ENCODE data around the gene ANKRD12. TPM values are rescaled to one million over a fixed set of nuclear protein-coding genes. Genes with fewer than 3 reads are reported as not detected.
A peak's percentile ranks its signal among the peaks of the same experiment; 100 is the strongest.

Gene ANKRD12
- total and polyA plus RNA-seq, 4 experiments from 2014 or later, result 10.7 to 280 (median 201) TPM

GRCh38 chr18:9113468-9114149 lies 23.0 kb upstream of the ANKRD12 start:
- H3K9me3 ChIP-seq (ENCODE audit: control insufficient read depth in 1 of 2, low read length in 2 of 2), result no peaks in the 10 kb centered on the region
- H3K27me3 ChIP-seq (ENCODE audit: insufficient read depth, low read length), result no peaks in the 10 kb centered on the region
- ChIA-PET POLR2A (ENCODE audit: partially characterized antibody) (interaction anchor here (0.6 to 21.8 kb wide), 5 partner anchors 10 to 31 kb away, joined by 3 to 823 read pairs (median 8); partner anchors contain the start of genes ANKRD12 and NDUFV2), CTCF (ENCODE audit: partially characterized antibody) (interaction anchor here (1.2 to 8.7 kb wide), 4 partner anchors 9 to 40 kb away, joined by 4 to 58 read pairs (median 28); partner anchors contain the start of gene ANKRD12)
- Mint-ChIP-seq H3K36me3 (peaks cover 0 to 31% of the 10 kb centered on the region in 2 donors), H3K4me1 (peaks cover 53 to 90% (median 73%) of the 10 kb centered on the region in 4 donors), H3K27me3 (no peaks in the 10 kb centered on the region), H3K9me3 (no peaks in the 10 kb centered on the region), H3K4me3 (peak overlapping the region; percentile 52 to 86 (median 79)), H3K27ac (peak overlapping the region; percentile 57 to 96 (median 92))
- intact Hi-C loops (cut with micrococcal nuclease), result no loop called here
- no peaks in the 10 kb centered on the region for H3K36me3 ChIP-seq (ENCODE audit: insufficient read depth, low read length)
- peak overlapping the region; percentile 56 for H3K27ac ChIP-seq (ENCODE audit: low read depth, low read length)
- no peak overlapping the region for H3K4me3 ChIP-seq (ENCODE audit: low read length in 2 of 2)
- H3K4me1 ChIP-seq (ENCODE audit: insufficient read depth, low read length), result peaks cover 99% of the 10 kb centered on the region
- DNase-seq, result no peak

- no peaks in the 10 kb centered on the region for H3K36me3 ChIP-seq (ENCODE audit: insufficient read depth, low read length)
- no peaks in the 10 kb centered on the region for H3K27me3 Mint-ChIP-seq
- H3K4me1 Mint-ChIP-seq, result peaks cover 52 to 86% (median 70%) of the 10 kb centered on the region in 4 donors
- POLR2A ChIA-PET (ENCODE audit: partially characterized antibody), result interaction anchor here (2.9 to 21.8 kb wide), 6 partner anchors 7 to 42 kb away, joined by 21 to 823 read pairs (median 36); partner anchors contain the start of genes ANKRD12 and NDUFV2
- peak overlapping the region; percentile 80 for H3K27ac ChIP-seq (ENCODE audit: low read depth, low read length)
- no peak overlapping the region for H3K4me3 ChIP-seq (ENCODE audit: low read length in 2 of 2)
- no peaks in the 10 kb centered on the region for H3K9me3 Mint-ChIP-seq
- peaks cover 98% of the 10 kb centered on the region for H3K4me1 ChIP-seq (ENCODE audit: insufficient read depth, low read length)
- intact Hi-C loops (cut with micrococcal nuclease), result no loop called here
- H3K27me3 ChIP-seq (ENCODE audit: insufficient read depth, low read length), result no peaks in the 10 kb centered on the region
- H3K27ac Mint-ChIP-seq, result peak overlapping the region; percentile 93 to 100 (median 98)
- H3K9me3 ChIP-seq (ENCODE audit: control insufficient read depth in 1 of 2, low read length in 2 of 2), result no peaks in the 10 kb centered on the region
- no peak for DNase-seq
- H3K4me3 Mint-ChIP-seq, result peak overlapping the region; percentile 37 to 94 (median 90)
- peaks cover 4 to 35% of the 10 kb centered on the region in 2 donors for H3K36me3 Mint-ChIP-seq
- CTCF ChIA-PET (ENCODE audit: partially characterized antibody), result interaction anchor here (1.1 to 8.7 kb wide), 4 partner anchors 10 to 34 kb away, joined by 4 to 58 read pairs (median 32); partner anchors contain the start of gene ANKRD12
Observed at GRCh38 chr18:9115984-9116383, 20.6 kb upstream of the ANKRD12 start.

GRCh38 chr18:9117980-9118841 lies 18.4 kb upstream of the ANKRD12 start:
- peak overlapping the region; percentile 8 to 28 for H3K4me3 ChIP-seq (ENCODE audit: low read length in 2 of 2)
- Mint-ChIP-seq H3K4me3 (peak overlapping the region; percentile 62 to 91 (median 84)), H3K36me3 (peaks cover 8 to 45% of the 10 kb centered on the region in 2 donors), H3K4me1 (peaks cover 51 to 86% (median 69%) of the 10 kb centered on the region in 4 donors), H3K27me3 (no peaks in the 10 kb centered on the region), H3K27ac (peak overlapping the region; percentile 96 to 100 (median 98)), H3K9me3 (no peaks in the 10 kb centered on the region)
- intact Hi-C loops (cut with micrococcal nuclease), result loop anchor here (1.0 kb wide), 3 partner anchors 15 to 35 kb away; partner anchors contain the start of gene ANKRD12
- H3K4me1 ChIP-seq (ENCODE audit: insufficient read depth, low read length), result peaks cover 98% of the 10 kb centered on the region
- ChIA-PET POLR2A (ENCODE audit: partially characterized antibody) (interaction anchor here (0.5 to 21.8 kb wide), 21 partner anchors 9 to 795 kb away, joined by 3 to 823 read pairs (median 5); partner anchors contain the start of genes ANKRD12, NDUFV2, RAB12 and RALBP1), CTCF (ENCODE audit: partially characterized antibody) (interaction anchor here (1.0 to 8.7 kb wide), 7 partner anchors 9 to 45 kb away, joined by 4 to 58 read pairs (median 9); partner anchors contain the start of gene ANKRD12)
- peak overlapping the region; percentile 80 for H3K27ac ChIP-seq (ENCODE audit: low read depth, low read length)
- peak in 4 of 5 donors; percentile 47 to 54 (median 52) for DNase-seq
- no peaks in the 10 kb centered on the region for H3K9me3 ChIP-seq (ENCODE audit: control insufficient read depth in 1 of 2, low read length in 2 of 2)
- no peaks in the 10 kb centered on the region for H3K27me3 ChIP-seq (ENCODE audit: insufficient read depth, low read length)
- H3K36me3 ChIP-seq (ENCODE audit: insufficient read depth, low read length), result no peaks in the 10 kb centered on the region

GRCh38 chr18:9120796-9121195 lies 15.8 kb upstream of the ANKRD12 start:
- Mint-ChIP-seq H3K36me3 (peaks cover 20 to 60% of the 10 kb centered on the region in 2 donors), H3K4me3 (peak overlapping the region; percentile 57 to 88 (median 74))
- peak in 3 of 5 donors; percentile 36 to 47 (median 41) for DNase-seq

GRCh38 chr18:9123520-9123919 lies 13.1 kb upstream of the ANKRD12 start:
- Histone ChIP-seq H3K27me3 (ENCODE audit: insufficient read depth, low read length) (no peaks in the 10 kb centered on the region), H3K4me3 (ENCODE audit: low read length in 2 of 2) (no peak overlapping the region), H3K27ac (ENCODE audit: low read depth, low read length) (no peak overlapping the region), H3K9me3 (ENCODE audit: control insufficient read depth in 1 of 2, low read length in 2 of 2) (no peaks in the 10 kb centered on the region), H3K36me3 (ENCODE audit: insufficient read depth, low read length) (peaks cover 33% of the 10 kb centered on the region), H3K4me1 (ENCODE audit: insufficient read depth, low read length) (peaks cover 60% of the 10 kb centered on the region)
- H3K27me3 Mint-ChIP-seq, result no peaks in the 10 kb centered on the region
- no peak overlapping the region for H3K4me3 Mint-ChIP-seq
- intact Hi-C loops (cut with micrococcal nuclease), result no loop called here
- H3K9me3 Mint-ChIP-seq, result no peaks in the 10 kb centered on the region
- H3K27ac Mint-ChIP-seq, result peak overlapping the region in 5 of 7 donors; percentile 22 to 61 (median 38)
- DNase-seq, result no peak
- H3K36me3 Mint-ChIP-seq, result peaks cover 30 to 67% of the 10 kb centered on the region in 2 donors
- peaks cover 38 to 70% (median 56%) of the 10 kb centered on the region in 4 donors for H3K4me1 Mint-ChIP-seq
- CTCF ChIA-PET (ENCODE audit: partially characterized antibody), result interaction anchor here (1.5 to 3.2 kb wide), 3 partner anchors 14 to 50 kb away, joined by 4 to 18 read pairs (median 6); partner anchors contain the start of gene NDUFV2
- POLR2A ChIA-PET (ENCODE audit: partially characterized antibody), result interaction anchor here (0.6 to 21.8 kb wide), 6 partner anchors 11 to 37 kb away, joined by 3 to 823 read pairs (median 3); partner anchors contain the start of gene ANKRD12

More at GRCh38 chr18:9120796-9121195, 15.8 kb upstream of the ANKRD12 start:
- ChIA-PET CTCF (ENCODE audit: partially characterized antibody) (interaction anchor here (0.9 to 3.2 kb wide), 4 partner anchors 11 to 47 kb away, joined by 3 to 18 read pairs (median 5); partner anchors contain the start of gene NDUFV2), POLR2A (ENCODE audit: partially characterized antibody) (interaction anchor here (0.6 to 21.8 kb wide), 7 partner anchors 11 to 59 kb away, joined by 3 to 823 read pairs (median 3); partner anchors contain the start of genes ANKRD12 and NDUFV2)
- no peaks in the 10 kb centered on the region for H3K27me3 ChIP-seq (ENCODE audit: insufficient read depth, low read length)
- H3K9me3 ChIP-seq (ENCODE audit: control insufficient read depth in 1 of 2, low read length in 2 of 2), result no peaks in the 10 kb centered on the region
- H3K36me3 ChIP-seq (ENCODE audit: insufficient read depth, low read length), result peaks cover 15% of the 10 kb centered on the region
- H3K4me3 ChIP-seq (ENCODE audit: low read length in 2 of 2), result no peak overlapping the region
- H3K27me3 Mint-ChIP-seq, result no peaks in the 10 kb centered on the region
- H3K4me1 Mint-ChIP-seq, result peaks cover 45 to 85% (median 61%) of the 10 kb centered on the region in 4 donors
- no peaks in the 10 kb centered on the region for H3K9me3 Mint-ChIP-seq
- intact Hi-C loops (cut with micrococcal nuclease), result no loop called here
- peak overlapping the region; percentile 80 for H3K27ac ChIP-seq (ENCODE audit: low read depth, low read length)
- H3K4me1 ChIP-seq (ENCODE audit: insufficient read depth, low read length), result peaks cover 85% of the 10 kb centered on the region
- H3K27ac Mint-ChIP-seq, result peak overlapping the region; percentile 85 to 96 (median 90)

GRCh38 chr18:9124824-9125223 lies 11.8 kb upstream of the ANKRD12 start:
- peaks cover 40% of the 10 kb centered on the region for H3K36me3 ChIP-seq (ENCODE audit: insufficient read depth, low read length)
- no peak overlapping the region for H3K4me3 Mint-ChIP-seq
- H3K27ac Mint-ChIP-seq, result no peak overlapping the region
- H3K36me3 Mint-ChIP-seq, result peaks cover 38 to 71% of the 10 kb centered on the region in 2 donors
- POLR2A ChIA-PET (ENCODE audit: partially characterized antibody), result interaction anchor here (1.3 to 21.8 kb wide), 5 partner anchors 7 to 42 kb away, joined by 4 to 823 read pairs (median 453); partner anchors contain the start of genes ANKRD12 and NDUFV2
- intact Hi-C loops (cut with micrococcal nuclease), result no loop called here
- peaks cover 52% of the 10 kb centered on the region for H3K4me1 ChIP-seq (ENCODE audit: insufficient read depth, low read length)
- no peak overlapping the region for H3K27ac ChIP-seq (ENCODE audit: low read depth, low read length)
- H3K4me3 ChIP-seq (ENCODE audit: low read length in 2 of 2), result no peak overlapping the region
- no peaks in the 10 kb centered on the region for H3K9me3 Mint-ChIP-seq
- no peak for DNase-seq
- H3K9me3 ChIP-seq (ENCODE audit: control insufficient read depth in 1 of 2, low read length in 2 of 2), result no peaks in the 10 kb centered on the region
- H3K27me3 ChIP-seq (ENCODE audit: insufficient read depth, low read length), result no peaks in the 10 kb centered on the region
- CTCF ChIA-PET (ENCODE audit: partially characterized antibody), result interaction anchor here (0.7 to 1.7 kb wide), 3 partner anchors 9 to 97 kb away, joined by 3 to 7 read pairs (median 4); no protein-coding TSS in a partner anchor
- H3K4me1 Mint-ChIP-seq, result peaks cover 37 to 69% (median 56%) of the 10 kb centered on the region in 4 donors
- no peaks in the 10 kb centered on the region for H3K27me3 Mint-ChIP-seq

All from CD4-positive, alpha-beta memory T cell (primary cell).